ENCODE results near the gene MEIS2. TPM values are rescaled to one million over a fixed set of nuclear protein-coding genes. Genes with fewer than 3 reads are reported as not detected.

MEIS2 gene
- total and polyA plus RNA-seq, 2 experiments from 2014 or later: 0.27 TPM; not detected in 1

DNA sequence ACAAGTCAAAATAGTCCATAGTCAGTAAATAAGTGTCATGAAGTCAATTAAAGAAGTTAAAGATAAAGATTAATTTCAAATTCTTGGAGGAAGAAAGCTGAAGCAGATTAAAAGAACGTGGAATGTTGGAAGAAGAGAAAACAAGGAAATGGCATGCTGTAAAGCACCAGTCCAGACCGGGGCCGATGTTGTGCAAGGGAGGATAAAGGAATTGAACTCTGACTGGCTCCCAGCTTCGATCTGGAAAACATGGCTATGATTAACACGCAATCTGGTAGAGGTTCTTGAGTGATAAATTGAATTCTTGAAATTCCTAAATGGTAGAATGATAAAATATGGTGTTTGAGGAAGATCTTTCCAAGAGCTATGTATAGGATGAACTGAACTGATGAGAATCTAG, 194.4 kb downstream of the MEIS2 start:
- no peak overlapping the region for H3K4me2 ChIP-seq
- Mint-ChIP-seq H3K36me3 (ENCODE audit: low read depth) (no peaks in the 10 kb centered on the region), H3K4me1 (peaks cover 7% of the 10 kb centered on the region), H3K27me3 (ENCODE audit: insufficient read depth, low read depth, poor library complexity) (peaks cover 3% of the 10 kb centered on the region), H3K27ac (no peak overlapping the region), H3K9me3 (no peaks in the 10 kb centered on the region), H3K4me3 (no peak overlapping the region)
- H3F3A ChIP-seq (replicated peaks; ENCODE audit: low read depth): no peaks in the 10 kb centered on the region
- H3K27ac ChIP-seq (ENCODE audit: low read depth): no peak overlapping the region
- no peak overlapping the region for H3K4me3 ChIP-seq
- peaks cover 45% of the 10 kb centered on the region for H3K4me1 ChIP-seq (ENCODE audit: insufficient read depth)
- no peaks in the 10 kb centered on the region for H4K20me1 ChIP-seq (replicated peaks; ENCODE audit: insufficient read depth)
- DNase-seq (ENCODE audit: low spot score) (no peak), ATAC-seq (no peak)
- no peaks in the 10 kb centered on the region for H3K36me3 ChIP-seq (ENCODE audit: insufficient read depth)
- H3K79me2 ChIP-seq (replicated peaks; ENCODE audit: insufficient read depth): no peaks in the 10 kb centered on the region
- H3K9me2 ChIP-seq (ENCODE audit: insufficient read depth): no peaks in the 10 kb centered on the region
- H2AFZ ChIP-seq: no peak overlapping the region
- TF ChIP-seq, protein P1, sequence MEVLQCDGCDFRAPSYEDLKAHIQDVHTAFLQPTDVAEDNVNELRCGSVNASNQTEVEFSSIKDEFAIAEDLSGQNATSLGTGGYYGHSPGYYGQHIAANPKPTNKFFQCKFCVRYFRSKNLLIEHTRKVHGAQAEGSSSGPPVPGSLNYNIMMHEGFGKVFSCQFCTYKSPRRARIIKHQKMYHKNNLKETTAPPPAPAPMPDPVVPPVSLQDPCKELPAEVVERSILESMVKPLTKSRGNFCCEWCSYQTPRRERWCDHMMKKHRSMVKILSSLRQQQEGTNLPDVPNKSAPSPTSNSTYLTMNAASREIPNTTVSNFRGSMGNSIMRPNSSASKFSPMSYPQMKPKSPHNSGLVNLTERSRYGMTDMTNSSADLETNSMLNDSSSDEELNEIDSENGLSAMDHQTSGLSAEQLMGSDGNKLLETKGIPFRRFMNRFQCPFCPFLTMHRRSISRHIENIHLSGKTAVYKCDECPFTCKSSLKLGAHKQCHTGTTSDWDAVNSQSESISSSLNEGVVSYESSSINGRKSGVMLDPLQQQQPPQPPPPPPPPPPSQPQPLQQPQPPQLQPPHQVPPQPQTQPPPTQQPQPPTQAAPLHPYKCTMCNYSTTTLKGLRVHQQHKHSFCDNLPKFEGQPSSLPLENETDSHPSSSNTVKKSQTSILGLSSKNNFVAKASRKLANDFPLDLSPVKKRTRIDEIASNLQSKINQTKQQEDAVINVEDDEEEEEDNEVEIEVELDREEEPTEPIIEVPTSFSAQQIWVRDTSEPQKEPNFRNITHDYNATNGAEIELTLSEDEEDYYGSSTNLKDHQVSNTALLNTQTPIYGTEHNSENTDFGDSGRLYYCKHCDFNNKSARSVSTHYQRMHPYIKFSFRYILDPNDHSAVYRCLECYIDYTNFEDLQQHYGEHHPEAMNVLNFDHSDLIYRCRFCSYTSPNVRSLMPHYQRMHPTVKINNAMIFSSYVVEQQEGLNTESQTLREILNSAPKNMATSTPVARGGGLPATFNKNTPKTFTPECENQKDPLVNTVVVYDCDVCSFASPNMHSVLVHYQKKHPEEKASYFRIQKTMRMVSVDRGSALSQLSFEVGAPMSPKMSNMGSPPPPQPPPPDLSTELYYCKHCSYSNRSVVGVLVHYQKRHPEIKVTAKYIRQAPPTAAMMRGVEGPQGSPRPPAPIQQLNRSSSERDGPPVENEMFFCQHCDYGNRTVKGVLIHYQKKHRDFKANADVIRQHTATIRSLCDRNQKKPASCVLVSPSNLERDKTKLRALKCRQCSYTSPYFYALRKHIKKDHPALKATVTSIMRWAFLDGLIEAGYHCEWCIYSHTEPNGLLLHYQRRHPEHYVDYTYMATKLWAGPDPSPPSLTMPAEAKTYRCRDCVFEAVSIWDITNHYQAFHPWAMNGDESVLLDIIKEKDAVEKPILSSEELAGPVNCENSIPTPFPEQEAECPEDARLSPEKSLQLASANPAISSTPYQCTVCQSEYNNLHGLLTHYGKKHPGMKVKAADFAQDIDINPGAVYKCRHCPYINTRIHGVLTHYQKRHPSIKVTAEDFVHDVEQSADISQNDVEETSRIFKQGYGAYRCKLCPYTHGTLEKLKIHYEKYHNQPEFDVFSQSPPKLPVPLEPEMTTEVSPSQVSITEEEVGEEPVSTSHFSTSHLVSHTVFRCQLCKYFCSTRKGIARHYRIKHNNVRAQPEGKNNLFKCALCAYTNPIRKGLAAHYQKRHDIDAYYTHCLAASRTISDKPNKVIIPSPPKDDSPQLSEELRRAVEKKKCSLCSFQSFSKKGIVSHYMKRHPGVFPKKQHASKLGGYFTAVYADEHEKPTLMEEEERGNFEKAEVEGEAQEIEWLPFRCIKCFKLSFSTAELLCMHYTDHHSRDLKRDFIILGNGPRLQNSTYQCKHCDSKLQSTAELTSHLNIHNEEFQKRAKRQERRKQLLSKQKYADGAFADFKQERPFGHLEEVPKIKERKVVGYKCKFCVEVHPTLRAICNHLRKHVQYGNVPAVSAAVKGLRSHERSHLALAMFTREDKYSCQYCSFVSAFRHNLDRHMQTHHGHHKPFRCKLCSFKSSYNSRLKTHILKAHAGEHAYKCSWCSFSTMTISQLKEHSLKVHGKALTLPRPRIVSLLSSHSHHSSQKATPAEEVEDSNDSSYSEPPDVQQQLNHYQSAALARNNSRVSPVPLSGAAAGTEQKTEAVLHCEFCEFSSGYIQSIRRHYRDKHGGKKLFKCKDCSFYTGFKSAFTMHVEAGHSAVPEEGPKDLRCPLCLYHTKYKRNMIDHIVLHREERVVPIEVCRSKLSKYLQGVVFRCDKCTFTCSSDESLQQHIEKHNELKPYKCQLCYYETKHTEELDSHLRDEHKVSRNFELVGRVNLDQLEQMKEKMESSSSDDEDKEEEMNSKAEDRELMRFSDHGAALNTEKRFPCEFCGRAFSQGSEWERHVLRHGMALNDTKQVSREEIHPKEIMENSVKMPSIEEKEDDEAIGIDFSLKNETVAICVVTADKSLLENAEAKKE (CRISPR knock-in tag; IDR thresholded peaks at IDR 0.05): no peak
- no peak for TF ChIP-seq EZH2 (IDR thresholded peaks at IDR 0.05; ENCODE audit: low read depth, unreplicated experiment)
- TF ChIP-seq POLR2AphosphoS5 (IDR thresholded peaks at IDR 0.05; ENCODE audit: low read depth): no peak
- no peak for TF ChIP-seq STAT1 (IDR thresholded peaks at IDR 0.05; ENCODE audit: unreplicated experiment)
- no peak for TF ChIP-seq NANOG (IDR thresholded peaks at IDR 0.05; ENCODE audit: borderline replicate concordance)
- TF ChIP-seq, protein P2, sequence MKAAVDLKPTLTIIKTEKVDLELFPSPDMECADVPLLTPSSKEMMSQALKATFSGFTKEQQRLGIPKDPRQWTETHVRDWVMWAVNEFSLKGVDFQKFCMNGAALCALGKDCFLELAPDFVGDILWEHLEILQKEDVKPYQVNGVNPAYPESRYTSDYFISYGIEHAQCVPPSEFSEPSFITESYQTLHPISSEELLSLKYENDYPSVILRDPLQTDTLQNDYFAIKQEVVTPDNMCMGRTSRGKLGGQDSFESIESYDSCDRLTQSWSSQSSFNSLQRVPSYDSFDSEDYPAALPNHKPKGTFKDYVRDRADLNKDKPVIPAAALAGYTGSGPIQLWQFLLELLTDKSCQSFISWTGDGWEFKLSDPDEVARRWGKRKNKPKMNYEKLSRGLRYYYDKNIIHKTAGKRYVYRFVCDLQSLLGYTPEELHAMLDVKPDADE (IDR thresholded peaks at IDR 0.05): no peak
- TF ChIP-seq CREB1 (CRISPR knock-in tag; IDR thresholded peaks at IDR 0.05; ENCODE audit: low read depth): no peak
- TF ChIP-seq ZNF331 (CRISPR knock-in tag; IDR thresholded peaks at IDR 0.05; ENCODE audit: low read depth): no peak
- no peak for TF ChIP-seq EZH2phosphoT487 (IDR thresholded peaks at IDR 0.05; ENCODE audit: unreplicated experiment)
- TF ChIP-seq JUNB (IDR thresholded peaks at IDR 0.05; ENCODE audit: unreplicated experiment): no peak
- TF ChIP-seq, protein P3, sequence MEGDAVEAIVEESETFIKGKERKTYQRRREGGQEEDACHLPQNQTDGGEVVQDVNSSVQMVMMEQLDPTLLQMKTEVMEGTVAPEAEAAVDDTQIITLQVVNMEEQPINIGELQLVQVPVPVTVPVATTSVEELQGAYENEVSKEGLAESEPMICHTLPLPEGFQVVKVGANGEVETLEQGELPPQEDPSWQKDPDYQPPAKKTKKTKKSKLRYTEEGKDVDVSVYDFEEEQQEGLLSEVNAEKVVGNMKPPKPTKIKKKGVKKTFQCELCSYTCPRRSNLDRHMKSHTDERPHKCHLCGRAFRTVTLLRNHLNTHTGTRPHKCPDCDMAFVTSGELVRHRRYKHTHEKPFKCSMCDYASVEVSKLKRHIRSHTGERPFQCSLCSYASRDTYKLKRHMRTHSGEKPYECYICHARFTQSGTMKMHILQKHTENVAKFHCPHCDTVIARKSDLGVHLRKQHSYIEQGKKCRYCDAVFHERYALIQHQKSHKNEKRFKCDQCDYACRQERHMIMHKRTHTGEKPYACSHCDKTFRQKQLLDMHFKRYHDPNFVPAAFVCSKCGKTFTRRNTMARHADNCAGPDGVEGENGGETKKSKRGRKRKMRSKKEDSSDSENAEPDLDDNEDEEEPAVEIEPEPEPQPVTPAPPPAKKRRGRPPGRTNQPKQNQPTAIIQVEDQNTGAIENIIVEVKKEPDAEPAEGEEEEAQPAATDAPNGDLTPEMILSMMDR (conservative IDR thresholded peaks at IDR 0.05; ENCODE audit: low read depth in 2 of 2): no peak
- TF ChIP-seq, protein P4, sequence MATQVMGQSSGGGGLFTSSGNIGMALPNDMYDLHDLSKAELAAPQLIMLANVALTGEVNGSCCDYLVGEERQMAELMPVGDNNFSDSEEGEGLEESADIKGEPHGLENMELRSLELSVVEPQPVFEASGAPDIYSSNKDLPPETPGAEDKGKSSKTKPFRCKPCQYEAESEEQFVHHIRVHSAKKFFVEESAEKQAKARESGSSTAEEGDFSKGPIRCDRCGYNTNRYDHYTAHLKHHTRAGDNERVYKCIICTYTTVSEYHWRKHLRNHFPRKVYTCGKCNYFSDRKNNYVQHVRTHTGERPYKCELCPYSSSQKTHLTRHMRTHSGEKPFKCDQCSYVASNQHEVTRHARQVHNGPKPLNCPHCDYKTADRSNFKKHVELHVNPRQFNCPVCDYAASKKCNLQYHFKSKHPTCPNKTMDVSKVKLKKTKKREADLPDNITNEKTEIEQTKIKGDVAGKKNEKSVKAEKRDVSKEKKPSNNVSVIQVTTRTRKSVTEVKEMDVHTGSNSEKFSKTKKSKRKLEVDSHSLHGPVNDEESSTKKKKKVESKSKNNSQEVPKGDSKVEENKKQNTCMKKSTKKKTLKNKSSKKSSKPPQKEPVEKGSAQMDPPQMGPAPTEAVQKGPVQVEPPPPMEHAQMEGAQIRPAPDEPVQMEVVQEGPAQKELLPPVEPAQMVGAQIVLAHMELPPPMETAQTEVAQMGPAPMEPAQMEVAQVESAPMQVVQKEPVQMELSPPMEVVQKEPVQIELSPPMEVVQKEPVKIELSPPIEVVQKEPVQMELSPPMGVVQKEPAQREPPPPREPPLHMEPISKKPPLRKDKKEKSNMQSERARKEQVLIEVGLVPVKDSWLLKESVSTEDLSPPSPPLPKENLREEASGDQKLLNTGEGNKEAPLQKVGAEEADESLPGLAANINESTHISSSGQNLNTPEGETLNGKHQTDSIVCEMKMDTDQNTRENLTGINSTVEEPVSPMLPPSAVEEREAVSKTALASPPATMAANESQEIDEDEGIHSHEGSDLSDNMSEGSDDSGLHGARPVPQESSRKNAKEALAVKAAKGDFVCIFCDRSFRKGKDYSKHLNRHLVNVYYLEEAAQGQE (IDR thresholded peaks at IDR 0.05; ENCODE audit: unreplicated experiment): no peak
- TF ChIP-seq ZNF114 (CRISPR knock-in tag; IDR thresholded peaks at IDR 0.05): no peak
- H3K27me3 ChIP-seq (ENCODE audit: insufficient read depth): peaks cover 2% of the 10 kb centered on the region; the same call in 1 of the 2 replicates
